Measurements from ENCODE around the gene C9orf78.

C9orf78 gene

GRCh38 chr9:129810788-129811187, 24.3 kb downstream of the C9orf78 start:
- H3K4me3 ChIP-seq = no peak overlapping the region
- H3K27ac ChIP-seq = no peak overlapping the region
- DNase-seq (ENCODE audit: low spot score) = no peak
- no peak for TF ChIP-seq CTCF (IDR thresholded peaks at IDR 0.05)

- no peak for DNase-seq (ENCODE audit: low spot score)
- Histone ChIP-seq H3K4me3 (no peak overlapping the region), H3K27ac (no peak overlapping the region)
- TF ChIP-seq CTCF (IDR thresholded peaks at IDR 0.05) = no peak
These were observed 25.0 kb downstream of the C9orf78 start for GRCh38 chr9:129810116-129810515.

GRCh38 chr9:129809346-129809745, 25.7 kb downstream of the C9orf78 start:
- H3K4me3 ChIP-seq = no peak overlapping the region

GRCh38 chr9:129806061-129806460, 29.0 kb downstream of the C9orf78 start:
- no peak for DNase-seq (ENCODE audit: low spot score)
- Histone ChIP-seq H3K27ac (no peak overlapping the region), H3K4me3 (no peak overlapping the region)
- no peak for TF ChIP-seq CTCF (IDR thresholded peaks at IDR 0.05)

More at GRCh38 chr9:129809346-129809745, 25.7 kb downstream of the C9orf78 start:
- TF ChIP-seq CTCF (IDR thresholded peaks at IDR 0.05) = no peak
- DNase-seq (ENCODE audit: low spot score) = no peak
- no peak overlapping the region for H3K27ac ChIP-seq

GRCh38 chr9:129803676-129804060, 31.4 kb downstream of the C9orf78 start:
- peak overlapping the region; percentile 79 to 97 for H3K27ac ChIP-seq
- no peak for TF ChIP-seq CTCF (IDR thresholded peaks at IDR 0.05)
- H3K4me3 ChIP-seq = peak overlapping the region; percentile 100
- no peak for DNase-seq (ENCODE audit: low spot score)

GRCh38 chr9:129802833-129803675, 32.0 kb downstream of the C9orf78 start, which contains the start of gene TOR1B:
Gene TOR1B, plus strand, starts transcription at chr9:129803184. Its CDS starts 29 bp downstream, at chr9:129803213.
- peak within 1 kb of the TSS; percentile 100 for H3K4me3 ChIP-seq
- DNase-seq (ENCODE audit: low spot score) = peak; percentile 96
- H3K27ac ChIP-seq = peak within 1 kb of the TSS; percentile 79 to 97
- TF ChIP-seq CTCF (IDR thresholded peaks at IDR 0.05) = no peak

- DNase-seq (ENCODE audit: low spot score) = no peak
- Histone ChIP-seq H3K4me3 (no peak overlapping the region), H3K27ac (no peak overlapping the region)
- TF ChIP-seq CTCF (IDR thresholded peaks at IDR 0.05) = no peak
These were observed 33.6 kb downstream of the C9orf78 start for GRCh38 chr9:129801504-129801903.

Measured in coronary artery (tissue), 2 donors.